Smooth muscle cell (in vitro differentiated cells): ENCODE data around the gene INKA2. TPM values are rescaled to one million over a fixed set of nuclear protein-coding genes. Genes with fewer than 3 reads are reported as not detected.

ENCODE experiments used
- DNase-seq: peaks from one replicate; lab custom pipeline; 2025; ENCODE audit not compliant: unreplicated experiment; lab: John Stamatoyannopoulos, UW
- H2AFZ ChIP-seq: fragments of 200-600 bp; sonication (generic); 2 replicates; pipeline ENCODE4 v1.6.0; 2016; ENCODE audit warnings: antibody characterized with exemption, low read depth, mild to moderate bottlenecking
- H3F3A ChIP-seq: fragments of 200-600 bp; sonication (generic); 2 replicates; pipeline ENCODE4 v1.6.0; 2017; ENCODE audit warnings: antibody characterized with exemption, low read depth
- H3K27ac ChIP-seq: fragments of 200-600 bp; sonication (generic); 2 replicates; pipeline ENCODE4 v1.5.1; 2016; ENCODE audit warnings: low read depth, mild to moderate bottlenecking
- H3K27me3 ChIP-seq: fragments of 200-600 bp; sonication (generic); 2 replicates; pipeline ENCODE4 v1.6.1; 2016; ENCODE audit warnings: low read depth, mild to moderate bottlenecking
- H3K36me3 ChIP-seq: fragments of 200-600 bp; sonication (generic); 2 replicates; pipeline ENCODE4 v1.5.1; 2016; ENCODE audit warnings: low read depth
- H3K4me1 ChIP-seq: fragments of 200-600 bp; sonication (generic); 2 replicates; pipeline ENCODE4 v1.5.1; 2016; ENCODE audit warnings: low read depth
- H3K4me2 ChIP-seq: fragments of 200-600 bp; sonication (generic); 2 replicates; pipeline ENCODE4 v1.6.0; 2016; ENCODE audit warnings: mild to moderate bottlenecking
- H3K4me3 ChIP-seq: fragments of 200-600 bp; sonication (generic); 2 replicates; pipeline ENCODE4 v1.5.1; 2016; ENCODE audit warnings: mild to moderate bottlenecking
- H3K79me2 ChIP-seq: fragments of 200-600 bp; sonication (generic); 2 replicates; pipeline ENCODE4 v1.6.0; 2016; ENCODE audit warnings: low read depth, mild to moderate bottlenecking
- H3K9ac ChIP-seq: fragments of 200-600 bp; sonication (generic); 2 replicates; pipeline ENCODE4 v1.6.0; 2016; ENCODE audit warnings: low read depth
- H3K9me3 ChIP-seq: fragments of 200-600 bp; sonication (generic); replicated peaks from 2 replicates; pipeline ENCODE4 v1.5.1; 2016; ENCODE audit warnings: low read depth
- H4K20me1 ChIP-seq: fragments of 200-600 bp; sonication (generic); 2 replicates; pipeline ENCODE4 v1.6.0; 2016; ENCODE audit warnings: low read depth
- CTCF ChIP-seq: fragments of 200-600 bp; sonication (generic); IDR thresholded peaks from 2 replicates; pipeline ENCODE4 v1.5.1; 2017; ENCODE audit warnings: borderline replicate concordance, mild to moderate bottlenecking, antibody characterized with exemption; ENCODE audit not compliant: insufficient read depth, poor library complexity, severe bottlenecking
- WGBS: methylation state at CpG from one replicate; pipeline ENCODE4 v1.1.7; 2016; ENCODE audit warnings: low lambda C conversion rate; 5-methylcytosine and 5-hydroxymethylcytosine counted together
- polyA plus RNA-seq: library from polyadenylated mRNA; unstranded; fragments of >200 nt; fragmentation: Nextera tagmentation; extraction: Ambion mirVana; gene quantifications from 2 replicates; pipeline ENCODE4 v1.2.1, GENCODE V29; 2016
- total RNA-seq: library from RNA; depleted of rRNA; stranded (reverse); fragments of >200 nt; gene quantifications from 2 replicates; pipeline ENCODE4 v1.2.3, GENCODE V29; 2014

Gene INKA2
- total and polyA plus RNA-seq, 2 experiments from 2014 or later = 1.8 TPM; not detected in 1

- Histone ChIP-seq H3F3A (peaks cover 19% of the 10 kb centered on the region), H3K4me3 (no peak overlapping the region), H3K27me3 (no peaks in the 10 kb centered on the region), H3K79me2 (no peaks in the 10 kb centered on the region), H3K9me3 (no peaks in the 10 kb centered on the region), H3K36me3 (peaks cover 9% of the 10 kb centered on the region), H3K27ac (peak overlapping the region; percentile 84), H3K4me1 (no peaks in the 10 kb centered on the region), H3K9ac (no peak overlapping the region), H3K4me2 (no peak overlapping the region), H2AFZ (no peak overlapping the region), H4K20me1 (no peaks in the 10 kb centered on the region)
- 97% methylated on average over 2 of the region's 2 CpGs for whole genome bisulfite sequencing
- DNase-seq = no peak
- TF ChIP-seq CTCF = no peak
These were observed 35.0 kb downstream of the INKA2 start for GRCh38 chr1:111704240-111704639.

GRCh38 chr1:111702504-111703050 lies 36.6 kb downstream of the INKA2 start:
- H3K4me2 ChIP-seq = no peak overlapping the region
- WGBS = 100% methylated on average over 5 of the region's 5 CpGs
- H3K4me3 ChIP-seq = no peak overlapping the region
- H3K9ac ChIP-seq = no peak overlapping the region
- H2AFZ ChIP-seq = no peak overlapping the region
- H3K9me3 ChIP-seq = no peaks in the 10 kb centered on the region
- no peak for DNase-seq
- peaks cover 3% of the 10 kb centered on the region for H3K79me2 ChIP-seq
- no peak for TF ChIP-seq CTCF
- peaks cover 13% of the 10 kb centered on the region for H3K36me3 ChIP-seq
- H4K20me1 ChIP-seq = peaks cover 3% of the 10 kb centered on the region
- H3K4me1 ChIP-seq = no peaks in the 10 kb centered on the region
- no peaks in the 10 kb centered on the region for H3K27me3 ChIP-seq
- peaks cover 13% of the 10 kb centered on the region for H3F3A ChIP-seq
- H3K27ac ChIP-seq = no peak overlapping the region

GRCh38 chr1:111699268-111699667 lies 39.9 kb downstream of the INKA2 start:
- Histone ChIP-seq H3K4me1 (no peaks in the 10 kb centered on the region), H3K27me3 (no peaks in the 10 kb centered on the region), H3K4me2 (no peak overlapping the region), H3K4me3 (no peak overlapping the region), H3F3A (peaks cover 2% of the 10 kb centered on the region), H2AFZ (no peak overlapping the region), H3K79me2 (peaks cover 3% of the 10 kb centered on the region), H3K27ac (no peak overlapping the region), H3K36me3 (peaks cover 15% of the 10 kb centered on the region), H3K9me3 (no peaks in the 10 kb centered on the region), H3K9ac (no peak overlapping the region), H4K20me1 (peaks cover 13% of the 10 kb centered on the region)
- TF ChIP-seq CTCF = no peak
- no peak for DNase-seq

- Histone ChIP-seq H3F3A (no peaks in the 10 kb centered on the region), H3K4me1 (no peaks in the 10 kb centered on the region), H3K79me2 (peaks cover 15% of the 10 kb centered on the region), H3K27me3 (no peaks in the 10 kb centered on the region), H3K27ac (no peak overlapping the region), H2AFZ (no peak overlapping the region), H3K4me3 (no peak overlapping the region), H3K9me3 (no peaks in the 10 kb centered on the region), H3K9ac (no peak overlapping the region), H4K20me1 (peaks cover 39% of the 10 kb centered on the region), H3K36me3 (peaks cover 15% of the 10 kb centered on the region), H3K4me2 (no peak overlapping the region)
- TF ChIP-seq CTCF = no peak
- no peak for DNase-seq
These were observed 42.9 kb downstream of the INKA2 start for GRCh38 chr1:111696330-111696729.
